ACC112 (cell line): ENCODE results near the gene MTFMT.
"Not testable (repeated sequence)": the region's sequence is repeated elsewhere in the genome, so short reads cannot be mapped to it uniquely, and the experiment has no call there.

Experiments
- H2AFZ ChIP-seq: fragments of 200-600 bp; sonication (generic); one replicate; pipeline ENCODE4 v1.6.0; 2017; ENCODE audit warnings: antibody characterized with exemption, low read length; ENCODE audit not compliant: unreplicated experiment
- H3K27ac ChIP-seq: fragments of 200-600 bp; sonication (generic); 2 replicates; pipeline ENCODE4 v1.5.1; 2014; ENCODE audit warnings: low read depth, mild to moderate bottlenecking, antibody characterized with exemption, low read length, moderate library complexity
- H3K27me3 ChIP-seq: fragments of 200-600 bp; sonication (generic); 2 replicates; pipeline ENCODE4 v1.6.1; 2014; ENCODE audit warnings: mild to moderate bottlenecking, antibody characterized with exemption, low read length, moderate library complexity, mixed read lengths; ENCODE audit not compliant: insufficient read depth
- H3K36me3 ChIP-seq: fragments of 200-600 bp; sonication (generic); 2 replicates; pipeline ENCODE4 v1.6.1; 2016; ENCODE audit warnings: mild to moderate bottlenecking, antibody characterized with exemption, low read length, moderate library complexity, mixed read lengths; ENCODE audit not compliant: insufficient read depth
- H3K4me1 ChIP-seq: fragments of 200-600 bp; sonication (generic); one replicate; pipeline ENCODE4 v1.6.1; 2016; ENCODE audit warnings: low read length, mixed read lengths; ENCODE audit not compliant: insufficient read depth, unreplicated experiment, control insufficient read depth
- H3K4me3 ChIP-seq: fragments of 200-600 bp; sonication (generic); 2 replicates; pipeline ENCODE4 v1.5.1; 2014; ENCODE audit warnings: mild to moderate bottlenecking, low read depth, low read length
- H3K79me2 ChIP-seq: fragments of 200-600 bp; sonication (generic); one replicate; pipeline ENCODE4 v1.6.0; 2016; ENCODE audit warnings: low read length; ENCODE audit not compliant: control insufficient read depth, unreplicated experiment, insufficient read depth

The MTFMT gene

DNA sequence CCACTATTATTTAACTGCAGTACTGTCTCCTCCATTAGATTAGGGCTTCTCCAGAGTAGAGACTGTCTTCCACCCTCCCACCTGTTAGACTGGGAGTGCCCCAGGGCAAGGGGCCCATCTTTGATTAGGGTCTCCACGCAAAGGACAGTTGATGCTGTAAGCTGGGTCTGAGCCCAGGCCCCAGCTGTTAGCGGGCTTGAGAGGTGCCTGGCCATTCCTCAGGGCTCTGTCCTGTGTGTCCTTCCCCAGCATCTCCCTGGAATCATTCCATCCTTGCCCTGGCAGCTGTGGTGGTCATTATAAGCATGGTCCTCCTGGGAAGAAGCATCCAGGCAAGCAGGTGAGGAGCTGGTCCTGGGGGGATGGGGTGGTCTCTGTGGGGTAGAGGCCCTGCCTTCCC, 21.8 kb upstream of the MTFMT start:
- H3K27ac ChIP-seq, result no peak overlapping the region
- H2AFZ ChIP-seq, result no peak overlapping the region
- no peak overlapping the region for H3K4me3 ChIP-seq
- peaks cover 17% of the 10 kb centered on the region for H3K4me1 ChIP-seq
- H3K27me3 ChIP-seq, result no peaks in the 10 kb centered on the region
- no peaks in the 10 kb centered on the region for H3K79me2 ChIP-seq
- H3K36me3 ChIP-seq, result no peaks in the 10 kb centered on the region

- Histone ChIP-seq H2AFZ (no peak overlapping the region), H3K79me2 (no peaks in the 10 kb centered on the region), H3K4me3 (no peak overlapping the region), H3K36me3 (no peaks in the 10 kb centered on the region), H3K27ac (no peak overlapping the region), H3K4me1 (peaks cover 12% of the 10 kb centered on the region), H3K27me3 (no peaks in the 10 kb centered on the region)
These were observed 20.8 kb upstream of the MTFMT start for GRCh38 chr15:65050270-65050669.

DNA sequence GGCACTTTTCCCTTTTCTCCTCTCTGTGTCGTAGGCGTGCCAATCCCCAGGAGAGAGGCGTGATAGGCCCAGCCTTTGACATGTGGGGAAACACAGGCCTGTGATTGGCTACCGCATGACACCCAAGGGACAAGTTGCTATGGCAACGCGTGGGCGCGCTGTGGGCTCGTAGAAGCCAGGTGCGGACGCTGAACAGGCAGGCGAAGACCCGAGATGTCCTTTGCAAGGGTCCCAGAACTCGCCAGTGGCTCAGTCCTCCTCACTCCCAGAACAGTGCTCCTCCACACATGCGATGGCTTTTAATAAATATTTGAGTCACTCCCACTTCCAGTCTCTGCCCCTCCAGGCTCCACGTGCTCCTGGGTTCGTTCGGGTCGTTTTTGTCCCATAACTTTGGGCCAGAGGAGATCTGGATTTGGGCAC, 20.0 kb upstream of the MTFMT start:
- H2AFZ ChIP-seq, result no peak overlapping the region
- H3K4me1 ChIP-seq, result peaks cover 15% of the 10 kb centered on the region
- H3K79me2 ChIP-seq, result no peaks in the 10 kb centered on the region
- peak overlapping the region; percentile 55 for H3K4me3 ChIP-seq
- no peak overlapping the region for H3K27ac ChIP-seq
- H3K36me3 ChIP-seq, result no peaks in the 10 kb centered on the region
- H3K27me3 ChIP-seq, result no peaks in the 10 kb centered on the region

GRCh38 chr15:65048241-65048640, 18.8 kb upstream of the MTFMT start:
- no peaks in the 10 kb centered on the region for H3K36me3 ChIP-seq
- no peaks in the 10 kb centered on the region for H3K27me3 ChIP-seq
- H3K27ac ChIP-seq, result no peak overlapping the region
- no peaks in the 10 kb centered on the region for H3K79me2 ChIP-seq
- no peak overlapping the region for H3K4me3 ChIP-seq
- H3K4me1 ChIP-seq, result peaks cover 26% of the 10 kb centered on the region
- H2AFZ ChIP-seq, result no peak overlapping the region

DNA sequence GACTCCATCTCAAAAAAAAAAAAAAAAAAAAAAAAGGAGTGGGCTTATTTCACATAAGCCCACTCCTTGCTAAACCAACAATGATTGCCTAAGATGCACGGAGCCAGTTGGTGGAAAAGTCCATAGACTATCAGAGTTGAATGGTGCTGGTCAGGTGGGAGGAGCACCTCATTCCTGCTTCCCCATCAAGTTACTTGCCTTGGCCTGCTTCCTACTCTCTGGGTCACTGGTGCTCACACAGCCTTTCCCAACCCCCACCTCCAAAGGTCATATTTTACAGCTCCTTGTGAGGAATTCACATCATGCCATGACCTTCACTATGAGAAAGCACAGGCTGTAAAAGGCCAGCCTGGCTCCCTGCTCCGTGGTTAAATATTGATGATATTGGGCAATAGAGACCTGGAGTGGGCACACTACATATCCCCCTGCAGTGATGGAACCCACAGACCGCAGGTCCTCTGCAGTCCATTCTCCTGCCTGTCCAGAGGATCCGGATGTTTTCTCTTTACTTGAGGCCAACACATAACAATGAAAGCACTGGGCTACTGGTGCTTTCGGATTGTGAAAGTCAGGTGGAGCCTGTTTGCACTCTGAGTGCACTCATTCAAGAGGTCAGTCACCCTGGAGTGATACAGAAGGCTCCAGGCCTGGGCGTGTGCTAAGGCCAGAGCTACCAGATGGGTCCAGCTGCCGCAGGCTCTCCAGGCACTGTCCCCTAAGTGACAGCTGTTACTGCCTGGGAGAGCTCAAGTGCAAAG, 15.5 kb upstream of the MTFMT start, which contains the start of gene SLC51B:
TSS of gene SLC51B (plus strand) at position 664 of the 758 bp plus-strand sequence. CDS start 4,618 bp downstream, outside the sequence.
- no peak within 1 kb of the TSS for H3K4me3 ChIP-seq
- H2AFZ ChIP-seq, result no peak within 1 kb of the TSS
- no peaks in the 10 kb centered on the region for H3K27me3 ChIP-seq
- H3K4me1 ChIP-seq, result peaks cover 29% of the 10 kb centered on the region
- H3K79me2 ChIP-seq, result no peaks in the 10 kb centered on the region
- no peak within 1 kb of the TSS for H3K27ac ChIP-seq
- H3K36me3 ChIP-seq, result no peaks in the 10 kb centered on the region

- H3K4me1 ChIP-seq, result peaks cover 25% of the 10 kb centered on the region
- not testable (repeated sequence) for H3K36me3 ChIP-seq, H3K27me3 ChIP-seq, H3K4me3 ChIP-seq, H2AFZ ChIP-seq, H3K79me2 ChIP-seq
- H3K27ac ChIP-seq, result peak overlapping the region; percentile 31; the same call in 1 of the 2 replicates
These were observed 14.8 kb upstream of the MTFMT start for GRCh38 chr15:65044218-65044617.

DNA sequence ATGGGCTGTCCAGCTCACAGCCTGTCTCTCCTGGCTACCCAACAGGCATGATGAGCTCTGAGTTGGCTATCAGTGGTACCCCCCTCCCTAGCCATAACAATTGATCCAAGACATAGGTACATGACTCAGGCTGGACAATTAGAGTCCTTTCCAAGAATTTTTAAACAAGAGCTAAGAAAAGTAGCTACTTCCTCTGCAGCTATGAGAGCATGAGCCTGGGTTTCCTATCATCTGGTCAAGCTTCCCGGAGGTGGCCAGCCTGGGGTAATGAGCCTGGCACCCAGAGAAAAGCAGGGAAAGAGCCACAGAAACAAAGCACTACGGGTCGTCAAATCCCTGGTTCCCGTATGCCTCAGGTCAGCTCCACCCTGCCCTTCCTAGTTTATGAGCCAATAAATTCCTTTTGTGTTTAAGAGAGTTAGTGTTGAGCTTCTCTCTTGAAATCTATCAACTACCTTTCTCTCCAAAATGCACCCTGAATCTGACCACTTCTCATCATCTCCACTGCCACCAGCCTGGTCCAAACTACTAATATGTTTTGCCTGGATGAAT, 13.4 kb upstream of the MTFMT start:
- Histone ChIP-seq H3K4me1 (peaks cover 25% of the 10 kb centered on the region), H3K27me3 (no peaks in the 10 kb centered on the region), H3K79me2 (no peaks in the 10 kb centered on the region), H2AFZ (peak overlapping the region; percentile 50), H3K36me3 (no peaks in the 10 kb centered on the region), H3K27ac (no peak overlapping the region), H3K4me3 (no peak overlapping the region)

- H3K4me3 ChIP-seq, result no peak overlapping the region
- no peak overlapping the region for H2AFZ ChIP-seq
- H3K27me3 ChIP-seq, result no peaks in the 10 kb centered on the region
- H3K79me2 ChIP-seq, result no peaks in the 10 kb centered on the region
- H3K27ac ChIP-seq, result no peak overlapping the region
- peaks cover 25% of the 10 kb centered on the region for H3K4me1 ChIP-seq
- no peaks in the 10 kb centered on the region for H3K36me3 ChIP-seq
These were observed 12.3 kb upstream of the MTFMT start for GRCh38 chr15:65041787-65042186.

- H2AFZ ChIP-seq, result no peak overlapping the region
- H3K27ac ChIP-seq, result no peak overlapping the region
- no peaks in the 10 kb centered on the region for H3K79me2 ChIP-seq
- H3K36me3 ChIP-seq, result no peaks in the 10 kb centered on the region
- no peak overlapping the region for H3K4me3 ChIP-seq
- no peaks in the 10 kb centered on the region for H3K27me3 ChIP-seq
- peaks cover 25% of the 10 kb centered on the region for H3K4me1 ChIP-seq
These were observed 11.0 kb upstream of the MTFMT start for GRCh38 chr15:65040461-65040860.

DNA sequence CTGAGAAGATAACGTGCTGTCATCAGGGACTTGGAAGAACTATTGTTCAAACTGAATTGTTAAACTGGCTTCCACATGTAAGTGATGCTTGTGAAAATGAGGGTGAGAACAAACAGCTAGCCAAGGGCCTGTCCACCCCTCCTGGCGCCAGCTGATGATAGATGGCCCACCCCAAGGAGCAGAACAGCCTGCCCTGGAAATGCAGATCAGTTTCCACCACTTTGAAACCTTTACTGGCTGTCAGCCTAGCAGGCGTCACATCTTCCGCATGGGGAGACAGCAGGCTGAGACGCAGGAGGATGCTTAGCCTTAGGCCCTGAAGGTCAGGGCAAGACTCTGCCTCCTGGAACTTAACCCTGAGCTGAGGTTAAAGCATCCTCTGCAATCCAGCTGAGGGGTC, 9.4 kb upstream of the MTFMT start:
- Histone ChIP-seq H3K79me2 (no peaks in the 10 kb centered on the region), H3K4me3 (no peak overlapping the region), H3K36me3 (no peaks in the 10 kb centered on the region), H3K27ac (no peak overlapping the region), H2AFZ (no peak overlapping the region), H3K27me3 (no peaks in the 10 kb centered on the region), H3K4me1 (peaks cover 12% of the 10 kb centered on the region)

DNA sequence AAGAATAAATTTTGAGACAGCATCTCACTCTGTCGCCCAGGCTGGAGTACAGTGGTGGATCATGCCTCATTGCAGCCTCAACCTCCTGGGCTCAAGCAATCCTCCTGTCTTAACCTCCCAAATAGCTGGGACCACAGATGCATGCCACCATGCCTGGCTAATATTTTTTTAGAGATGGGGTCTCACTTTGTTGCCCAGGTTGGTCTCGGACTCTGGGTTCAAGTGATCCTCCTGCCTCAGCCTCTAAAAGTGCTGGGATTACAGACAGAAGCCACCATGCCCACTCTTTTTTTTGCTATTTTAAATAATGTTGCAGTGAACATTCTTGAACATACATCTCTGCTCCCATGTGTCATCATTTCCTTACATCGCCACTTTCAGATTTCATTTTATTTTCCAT, 9.0 kb upstream of the MTFMT start:
- Histone ChIP-seq H2AFZ (no peak overlapping the region), H3K4me3 (no peak overlapping the region), H3K4me1 (peaks cover 10% of the 10 kb centered on the region), H3K27me3 (no peaks in the 10 kb centered on the region), H3K27ac (no peak overlapping the region), H3K79me2 (no peaks in the 10 kb centered on the region), H3K36me3 (no peaks in the 10 kb centered on the region)
